SJCRH30 (cell line): ENCODE measurements around the gene TNIP1. TPM values are rescaled to one million over a fixed set of nuclear protein-coding genes. Genes with fewer than 3 reads are reported as not detected.

Experiments used
- DNase-seq, 2 experiments: peaks; one replicate each; pipeline ENCODE4 v3.0.0-alpha.2; 2015 to 2020
- H3K27ac ChIP-seq: fragments of 250-450 bp; sonication (Bioruptor Pico); 2 replicates; pipeline ENCODE4 v1.5.1; 2020; ENCODE audit warnings: mild to moderate bottlenecking, moderate library complexity
- H3K27me3 ChIP-seq: fragments of 250-450 bp; sonication (Bioruptor Pico); 2 replicates; pipeline ENCODE4 v1.5.1; 2020; ENCODE audit warnings: mild to moderate bottlenecking, moderate library complexity
- H3K36me3 ChIP-seq: fragments of 250-450 bp; sonication (Bioruptor Pico); 2 replicates; pipeline ENCODE4 v1.5.1; 2020; ENCODE audit warnings: mild to moderate bottlenecking, moderate library complexity
- H3K4me1 ChIP-seq: fragments of 250-450 bp; sonication (Bioruptor Pico); 2 replicates; pipeline ENCODE4 v1.5.1; 2020; ENCODE audit warnings: mild to moderate bottlenecking, moderate library complexity
- H3K4me3 ChIP-seq: fragments of 250-450 bp; sonication (Bioruptor Pico); 2 replicates; pipeline ENCODE4 v1.5.1; 2020; ENCODE audit warnings: mild to moderate bottlenecking, moderate library complexity
- H3K9me3 ChIP-seq: fragments of 250-450 bp; sonication (Bioruptor Pico); replicated peaks from 2 replicates; pipeline ENCODE4 v1.5.1; 2020; ENCODE audit warnings: mild to moderate bottlenecking, moderate library complexity
- total RNA-seq: library from RNA; depleted of rRNA; stranded (reverse); fragments of >200 nt; shearing (Covaris generic); gene quantifications from 2 replicates; pipeline ENCODE4 v1.2.3, GENCODE V29; 2014

TNIP1 gene
- total RNA-seq, 1 experiment from 2014 or later, result 56.3 TPM

GRCh38 chr5:151110992-151111391 is 30.2 kb upstream of the TNIP1 start:
- peaks cover 93% of the 10 kb centered on the region for H3K36me3 ChIP-seq
- no peaks in the 10 kb centered on the region for H3K4me1 ChIP-seq
- no peaks in the 10 kb centered on the region for H3K27me3 ChIP-seq
- no peak for DNase-seq
- H3K27ac ChIP-seq, result no peak overlapping the region
- no peak overlapping the region for H3K4me3 ChIP-seq
- H3K9me3 ChIP-seq, result no peaks in the 10 kb centered on the region

GRCh38 chr5:151110122-151110681 is 29.4 kb upstream of the TNIP1 start:
- Histone ChIP-seq H3K27ac (no peak overlapping the region), H3K27me3 (no peaks in the 10 kb centered on the region), H3K4me3 (no peak overlapping the region), H3K4me1 (no peaks in the 10 kb centered on the region), H3K36me3 (peaks cover 94% of the 10 kb centered on the region), H3K9me3 (no peaks in the 10 kb centered on the region)
- DNase-seq, result no peak

DNA sequence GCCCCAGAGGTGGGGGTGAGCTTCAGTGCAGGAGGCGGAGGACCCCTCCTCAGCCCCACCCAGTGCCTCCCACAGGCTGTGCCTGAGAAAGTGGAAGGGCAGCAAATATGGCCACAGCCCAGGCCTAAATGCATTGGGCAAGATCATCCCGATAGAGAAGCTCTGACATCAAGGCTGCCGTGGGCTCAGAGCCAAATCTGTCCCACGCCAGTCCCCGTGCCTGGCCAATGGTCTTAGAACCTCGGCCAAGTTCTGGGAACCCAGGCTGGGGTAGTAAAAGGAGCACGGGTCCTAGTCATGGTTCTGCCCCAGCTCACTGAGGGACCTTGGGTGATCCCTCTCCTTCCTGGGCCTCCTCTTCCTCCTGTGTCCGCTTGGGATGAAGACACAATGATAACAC is 27.7 kb upstream of the TNIP1 start:
- no peak overlapping the region for H3K27ac ChIP-seq
- H3K4me3 ChIP-seq, result no peak overlapping the region
- no peaks in the 10 kb centered on the region for H3K4me1 ChIP-seq
- no peaks in the 10 kb centered on the region for H3K27me3 ChIP-seq
- H3K9me3 ChIP-seq, result no peaks in the 10 kb centered on the region
- DNase-seq, result no peak
- peaks cover 95% of the 10 kb centered on the region for H3K36me3 ChIP-seq

- H3K9me3 ChIP-seq, result no peaks in the 10 kb centered on the region
- H3K4me3 ChIP-seq, result no peak overlapping the region
- peaks cover 95% of the 10 kb centered on the region for H3K36me3 ChIP-seq
- DNase-seq, result no peak
- H3K27ac ChIP-seq, result no peak overlapping the region
- no peaks in the 10 kb centered on the region for H3K4me1 ChIP-seq
- H3K27me3 ChIP-seq, result no peaks in the 10 kb centered on the region
Observed at GRCh38 chr5:151107738-151108520, 27.1 kb upstream of the TNIP1 start.

DNA sequence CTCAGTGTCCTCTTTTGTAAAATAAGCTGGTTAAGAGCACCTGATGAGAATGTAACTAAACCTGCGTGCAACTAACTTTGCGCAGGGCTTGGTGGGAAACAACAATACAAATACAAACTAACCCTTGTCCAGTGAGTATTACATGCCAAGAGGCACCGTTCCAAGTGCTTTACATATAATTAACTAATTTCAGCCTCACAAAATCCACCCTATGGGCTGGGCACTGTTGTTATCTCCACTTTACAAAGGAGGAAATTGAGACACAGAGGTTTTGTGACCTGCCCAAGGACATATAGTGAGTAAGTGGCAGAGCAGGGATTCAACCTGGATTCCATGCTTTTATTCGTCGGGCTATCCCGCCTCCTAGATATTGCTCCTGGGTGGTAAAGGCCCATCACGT is 26.2 kb upstream of the TNIP1 start:
- Histone ChIP-seq H3K4me1 (no peaks in the 10 kb centered on the region), H3K9me3 (no peaks in the 10 kb centered on the region), H3K4me3 (no peak overlapping the region), H3K27me3 (no peaks in the 10 kb centered on the region), H3K36me3 (peaks cover 95% of the 10 kb centered on the region), H3K27ac (no peak overlapping the region)
- no peak for DNase-seq

- DNase-seq, result no peak
Observed at GRCh38 chr5:151106509-151106908, 25.7 kb upstream of the TNIP1 start.

DNA sequence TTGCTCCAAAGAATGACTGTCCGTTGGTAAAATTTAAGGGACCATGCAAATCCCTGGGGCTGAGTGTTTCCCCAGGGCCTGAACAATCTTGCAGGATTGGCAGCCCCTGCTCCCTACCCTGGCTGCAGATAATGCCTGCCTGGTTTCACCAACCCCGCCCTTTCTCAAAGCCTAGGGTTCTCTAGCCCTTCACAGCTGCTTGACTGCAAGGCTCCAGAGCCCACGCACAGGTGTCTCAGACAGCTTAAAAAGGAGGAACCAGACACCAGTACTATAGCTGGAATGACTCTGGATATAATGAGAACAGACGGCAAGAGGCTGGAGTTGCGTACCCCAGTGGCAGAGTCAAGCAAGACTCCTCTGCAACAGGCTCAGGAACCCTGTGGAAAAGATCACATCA is 25.2 kb upstream of the TNIP1 start:
- H3K27me3 ChIP-seq, result no peaks in the 10 kb centered on the region
- H3K36me3 ChIP-seq, result peaks cover 93% of the 10 kb centered on the region
- H3K4me3 ChIP-seq, result no peak overlapping the region
- H3K4me1 ChIP-seq, result no peaks in the 10 kb centered on the region
- DNase-seq, result no peak
- H3K27ac ChIP-seq, result no peak overlapping the region
- H3K9me3 ChIP-seq, result no peaks in the 10 kb centered on the region

More at GRCh38 chr5:151106509-151106908, 25.7 kb upstream of the TNIP1 start:
- Histone ChIP-seq H3K4me1 (no peaks in the 10 kb centered on the region), H3K27me3 (no peaks in the 10 kb centered on the region), H3K27ac (no peak overlapping the region), H3K36me3 (peaks cover 95% of the 10 kb centered on the region), H3K9me3 (no peaks in the 10 kb centered on the region), H3K4me3 (no peak overlapping the region)

GRCh38 chr5:151105561-151105960 is 24.7 kb upstream of the TNIP1 start:
- no peak for DNase-seq
- H3K9me3 ChIP-seq, result no peaks in the 10 kb centered on the region
- H3K4me3 ChIP-seq, result no peak overlapping the region
- H3K27me3 ChIP-seq, result no peaks in the 10 kb centered on the region
- H3K27ac ChIP-seq, result no peak overlapping the region
- H3K4me1 ChIP-seq, result no peaks in the 10 kb centered on the region
- H3K36me3 ChIP-seq, result peaks cover 90% of the 10 kb centered on the region

DNA sequence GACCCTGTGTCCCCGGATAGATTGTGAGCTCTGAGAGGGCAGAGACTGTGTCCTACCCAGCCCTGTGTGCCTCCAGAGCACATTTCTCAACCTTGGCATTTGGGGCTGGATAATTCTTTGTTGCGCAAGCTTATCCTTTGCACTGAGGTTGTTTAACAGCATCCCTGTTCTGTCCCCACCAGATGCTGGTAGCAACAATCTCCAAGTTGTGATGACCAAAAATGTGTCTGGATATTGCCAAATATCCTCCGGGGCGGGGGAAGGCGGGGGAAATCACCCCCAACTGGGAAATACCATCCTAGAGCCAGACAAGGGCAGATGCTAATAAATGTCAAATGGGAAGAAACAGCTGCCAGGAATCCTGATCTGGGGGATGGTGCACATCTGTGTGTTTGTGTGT is 24.0 kb upstream of the TNIP1 start:
- Histone ChIP-seq H3K4me3 (no peak overlapping the region), H3K36me3 (peaks cover 90% of the 10 kb centered on the region), H3K27me3 (no peaks in the 10 kb centered on the region), H3K27ac (no peak overlapping the region), H3K4me1 (no peaks in the 10 kb centered on the region), H3K9me3 (no peaks in the 10 kb centered on the region)
- DNase-seq, result no peak

GRCh38 chr5:151101746-151102145 is 20.9 kb upstream of the TNIP1 start:
- H3K4me3 ChIP-seq, result no peak overlapping the region
- peaks cover 64% of the 10 kb centered on the region for H3K36me3 ChIP-seq
- H3K27me3 ChIP-seq, result no peaks in the 10 kb centered on the region

DNA sequence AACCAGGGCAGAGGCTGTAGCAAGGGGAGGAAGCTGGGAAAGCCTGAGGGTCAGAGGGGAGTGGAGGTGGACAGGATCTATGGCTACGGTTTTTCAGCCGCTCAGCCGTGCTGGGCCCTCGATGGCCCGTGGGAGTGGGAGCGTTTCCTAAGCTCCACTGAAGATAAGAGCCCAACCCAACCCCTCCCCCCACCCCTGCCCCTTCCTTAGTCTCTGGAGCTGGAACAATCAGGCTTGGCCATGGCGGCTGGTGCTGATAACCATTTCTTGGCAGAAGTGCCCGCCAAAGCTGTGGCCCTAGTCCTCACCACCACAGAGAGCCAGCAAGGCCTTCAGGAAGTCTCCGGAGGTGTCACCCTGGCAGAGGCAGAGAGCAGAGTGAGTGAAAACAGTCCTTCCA is 20.3 kb upstream of the TNIP1 start:
- H3K9me3 ChIP-seq, result no peaks in the 10 kb centered on the region
- no peak overlapping the region for H3K27ac ChIP-seq
- H3K4me3 ChIP-seq, result no peak overlapping the region
- DNase-seq, result no peak
- H3K36me3 ChIP-seq, result peaks cover 60% of the 10 kb centered on the region
- H3K27me3 ChIP-seq, result no peaks in the 10 kb centered on the region
- peaks cover 10% of the 10 kb centered on the region for H3K4me1 ChIP-seq

More at GRCh38 chr5:151101746-151102145, 20.9 kb upstream of the TNIP1 start:
- Histone ChIP-seq H3K9me3 (no peaks in the 10 kb centered on the region), H3K4me1 (peaks cover 4% of the 10 kb centered on the region; the same call in 1 of the 2 replicates), H3K27ac (no peak overlapping the region)
- no peak for DNase-seq

GRCh38 chr5:151100681-151101080 is 19.8 kb upstream of the TNIP1 start:
- DNase-seq, result no peak
- Histone ChIP-seq H3K27me3 (no peaks in the 10 kb centered on the region), H3K27ac (no peak overlapping the region), H3K4me1 (peaks cover 15% of the 10 kb centered on the region), H3K4me3 (no peak overlapping the region), H3K36me3 (peaks cover 55% of the 10 kb centered on the region), H3K9me3 (no peaks in the 10 kb centered on the region)

DNA sequence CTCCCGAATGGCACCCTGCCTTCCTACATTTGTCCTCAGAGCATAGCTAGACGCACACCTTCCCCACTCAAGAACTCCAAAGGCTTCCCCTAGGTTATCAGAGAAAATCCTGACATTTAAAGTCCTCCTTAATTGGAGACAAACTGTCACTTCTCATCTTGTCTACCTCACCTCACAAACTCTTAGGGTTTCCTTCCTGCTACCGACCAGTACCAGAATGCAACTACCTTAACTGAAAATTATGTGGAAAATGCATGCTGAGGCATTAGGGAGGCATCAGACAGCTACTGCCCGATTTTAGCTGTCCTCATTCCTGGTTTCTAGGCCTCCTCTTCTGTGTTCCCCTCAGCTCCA is 17.9 kb upstream of the TNIP1 start:
- no peaks in the 10 kb centered on the region for H3K9me3 ChIP-seq
- H3K36me3 ChIP-seq, result peaks cover 36% of the 10 kb centered on the region
- H3K27ac ChIP-seq, result no peak overlapping the region
- no peak overlapping the region for H3K4me3 ChIP-seq
- peaks cover 34% of the 10 kb centered on the region for H3K4me1 ChIP-seq
- H3K27me3 ChIP-seq, result no peaks in the 10 kb centered on the region
- no peak for DNase-seq

DNA sequence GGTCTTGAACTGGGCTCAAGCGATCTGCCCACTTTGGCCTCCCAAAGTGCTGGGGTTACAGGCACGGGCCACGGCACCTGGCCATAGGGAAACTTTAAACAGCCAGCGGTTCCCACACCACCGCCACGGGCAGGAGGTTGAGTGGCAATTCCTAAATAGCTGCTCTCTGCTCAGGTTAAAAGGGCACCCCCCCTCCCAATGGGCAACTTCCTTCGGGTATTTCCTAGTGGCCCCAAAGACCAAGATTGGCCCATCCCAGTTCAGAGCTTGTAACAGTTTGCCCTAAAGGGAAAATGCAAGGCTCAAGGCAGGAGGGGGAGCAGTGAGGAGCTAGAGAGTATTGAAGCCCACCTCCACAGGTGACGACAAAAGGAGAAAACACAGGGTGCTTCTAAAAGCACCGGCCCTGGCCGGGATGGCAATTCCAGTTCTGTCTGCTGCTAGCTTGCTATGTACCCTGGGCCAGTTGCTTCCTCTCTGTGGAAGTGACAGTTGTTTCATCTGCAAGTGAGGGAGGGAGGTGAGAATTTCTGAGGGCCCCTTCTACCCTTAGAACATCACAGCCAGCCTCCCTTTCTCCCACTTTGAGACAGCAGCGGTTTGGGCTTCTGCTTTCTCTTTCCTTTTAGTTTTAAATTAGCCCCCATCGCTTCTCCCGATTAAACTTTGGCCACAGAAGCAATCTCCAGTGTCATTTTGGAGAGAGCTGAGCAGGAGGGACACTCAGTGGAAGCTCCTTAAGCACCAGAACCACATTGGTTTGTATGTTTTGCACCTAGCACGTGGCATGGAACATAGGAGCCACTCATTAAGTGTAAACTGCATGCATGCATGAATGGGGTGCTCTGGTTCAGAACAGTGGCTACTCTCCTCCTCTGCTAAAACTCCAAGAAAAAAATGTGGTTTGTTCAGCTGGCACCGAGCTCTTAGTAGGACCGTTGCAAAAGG is 17.3 kb upstream of the TNIP1 start:
- Histone ChIP-seq H3K4me3 (no peak overlapping the region), H3K36me3 (peaks cover 29% of the 10 kb centered on the region), H3K27ac (no peak overlapping the region), H3K4me1 (peaks cover 41% of the 10 kb centered on the region), H3K27me3 (no peaks in the 10 kb centered on the region), H3K9me3 (no peaks in the 10 kb centered on the region)
- no peak for DNase-seq

DNA sequence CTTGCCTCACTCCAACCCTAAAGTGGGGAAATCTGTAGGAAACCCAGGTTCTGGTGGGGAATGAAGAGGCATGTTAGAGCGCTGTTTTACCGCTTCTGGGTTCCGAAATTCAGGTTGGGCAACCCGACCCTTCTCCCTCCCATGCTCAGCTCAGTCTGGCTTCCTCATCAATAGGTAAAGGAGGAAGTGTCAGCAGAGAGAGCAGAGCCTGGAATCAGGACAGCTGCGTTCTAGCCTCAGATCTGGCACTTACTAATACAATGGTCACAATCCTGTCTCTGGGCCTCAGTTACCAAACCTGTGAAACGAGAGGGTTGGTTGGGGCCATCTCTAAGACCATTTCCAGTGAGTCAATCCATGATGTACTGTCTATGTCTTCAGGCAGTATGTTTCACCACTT is 16.2 kb upstream of the TNIP1 start:
- no peaks in the 10 kb centered on the region for H3K9me3 ChIP-seq
- peaks cover 19% of the 10 kb centered on the region for H3K36me3 ChIP-seq
- no peaks in the 10 kb centered on the region for H3K27me3 ChIP-seq
- DNase-seq, result peak in 1 of 2 experiments; percentile 22
- H3K4me1 ChIP-seq, result peaks cover 46% of the 10 kb centered on the region
- no peak overlapping the region for H3K27ac ChIP-seq
- H3K4me3 ChIP-seq, result no peak overlapping the region
